Erythroblast (primary cell): ENCODE measurements around the gene KLHDC7B.
A peak's percentile ranks its signal among the peaks of the same experiment; 100 is the strongest.

Source experiments
- GATA1 ChIP-seq: IDR thresholded peaks from 2 replicates; pipeline ENCODE4 v1.6.1; 2011; ENCODE audit warnings: low read depth, mild to moderate bottlenecking, control low read depth, low read length, moderate library complexity
- POLR2A ChIP-seq: IDR thresholded peaks from 2 replicates; pipeline ENCODE4 v1.6.1; 2011; ENCODE audit warnings: mild to moderate bottlenecking, low read length

DNA sequence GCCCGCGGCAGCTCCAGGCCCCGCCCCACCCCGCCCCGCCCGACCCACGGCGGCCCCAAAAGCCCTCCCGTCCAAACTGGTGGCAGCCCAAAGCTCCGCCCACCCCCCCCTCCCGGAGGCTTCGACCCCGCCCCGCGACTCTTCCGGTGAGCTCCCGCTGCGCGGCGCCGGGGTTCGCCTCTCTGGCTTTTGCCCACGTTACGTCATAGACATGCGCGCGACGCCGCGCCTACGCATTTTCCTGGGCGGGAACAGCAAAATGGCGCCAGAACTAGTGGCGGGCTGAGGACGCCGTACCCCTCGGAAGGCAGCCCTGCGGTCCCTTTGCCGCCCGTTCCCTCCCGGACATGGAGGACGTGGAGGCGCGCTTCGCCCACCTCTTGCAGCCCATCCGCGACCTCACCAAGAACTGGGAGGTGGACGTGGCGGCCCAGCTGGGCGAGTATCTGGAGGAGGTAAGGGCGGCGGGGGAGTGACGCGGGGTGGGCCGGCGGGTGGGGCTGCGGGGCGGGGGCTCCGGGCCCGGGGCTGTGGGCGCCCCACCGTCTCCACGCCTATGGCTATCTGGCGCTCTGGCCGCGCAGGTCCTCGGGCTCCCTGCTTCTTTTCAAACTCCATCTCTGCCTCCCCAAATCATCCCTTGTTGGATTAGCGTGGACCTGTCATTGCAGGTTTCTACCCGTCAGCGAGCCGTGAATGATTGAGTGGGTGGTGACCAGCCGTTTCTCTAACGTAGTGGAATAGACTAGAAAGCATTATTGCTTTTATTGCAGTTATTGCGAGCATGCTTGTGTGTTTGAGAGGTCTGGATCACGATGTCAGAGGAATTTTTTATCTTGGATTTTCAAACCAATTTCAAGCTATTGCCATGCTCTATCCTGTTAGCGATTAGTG is 37.5 kb upstream of the KLHDC7B start, which contains the start of gene NCAPH2:
- TF ChIP-seq POLR2A, result peak; percentile 67
- TF ChIP-seq GATA1, result no peak
